PC-9 (cell line): ENCODE data around the gene MAGI2. TPM values are rescaled to one million over a fixed set of nuclear protein-coding genes. Genes with fewer than 3 reads are reported as not detected.

Source experiments
- BruUV-seq: library from RNA; stranded (reverse); fragments of 400-500 nt; replicated peaks from 2 replicates; lab custom pipeline; 2021; lab: Mats Ljungman, UMichigan
- CTCF ChIA-PET: fragments of 300-600 bp; sonication (Branson Sonifier 250); formaldehyde crosslinking; loops from one replicate; lab custom pipeline; 2022; ENCODE audit warnings: antibody characterized with exemption; lab: Charles Lee
- POLR2A ChIA-PET: fragments of 300-600 bp; sonication (Branson Sonifier 250); formaldehyde crosslinking; loops from one replicate; lab custom pipeline; 2022; ENCODE audit warnings: antibody characterized with exemption; ENCODE audit not compliant: unreplicated experiment; lab: Charles Lee
- DNase-seq, 2 experiments: peaks; one replicate each; pipeline versions ENCODE4 v3.0.0 to v3.0.0-alpha.2; 2015 to 2022; ENCODE audit warnings: mixed read lengths in 1 of 2
- H2AFZ ChIP-seq: fragments of 200-600 bp; sonication (generic); 2 replicates; pipeline ENCODE4 v1.8.1; 2017; ENCODE audit warnings: antibody characterized with exemption
- H3F3A ChIP-seq: fragments of 200-600 bp; sonication (generic); 2 replicates; pipeline ENCODE4 v1.8.1; 2017; ENCODE audit warnings: antibody characterized with exemption, mild to moderate bottlenecking, low read depth; ENCODE audit not compliant: insufficient read depth
- H3K27ac ChIP-seq: fragments of 200-600 bp; sonication (generic); 2 replicates; pipeline ENCODE4 v1.6.1; 2016; ENCODE audit warnings: mixed run types
- H3K27me3 ChIP-seq: fragments of 200-600 bp; sonication (generic); 2 replicates; pipeline ENCODE4 v1.6.1; 2016; ENCODE audit warnings: low read depth, mixed run types; ENCODE audit not compliant: insufficient read depth
- H3K36me3 ChIP-seq: fragments of 200-600 bp; sonication (generic); 2 replicates; pipeline ENCODE4 v1.6.1; 2016; ENCODE audit warnings: low read depth, mixed run types
- H3K4me1 ChIP-seq: fragments of 200-600 bp; sonication (generic); replicated peaks from 2 replicates; pipeline ENCODE4 v1.6.1; 2016; ENCODE audit warnings: mixed run types; ENCODE audit not compliant: insufficient read depth
- H3K4me2 ChIP-seq: fragments of 200-600 bp; sonication (generic); 2 replicates; pipeline ENCODE4 v1.6.1; 2017; ENCODE audit warnings: mixed run types
- H3K4me3 ChIP-seq: fragments of 200-600 bp; sonication (generic); 2 replicates; pipeline ENCODE4 v1.6.1; 2016; ENCODE audit warnings: mixed run types
- H3K79me2 ChIP-seq: fragments of 200-600 bp; sonication (generic); 2 replicates; pipeline ENCODE4 v1.6.1; 2017; ENCODE audit warnings: low read depth, mixed run types
- H3K9me2 ChIP-seq: fragments of 200-600 bp; sonication (generic); 2 replicates; pipeline ENCODE4 v1.8.1; 2017; ENCODE audit warnings: mild to moderate bottlenecking; ENCODE audit not compliant: insufficient read depth
- H3K9me3 ChIP-seq: fragments of 200-600 bp; sonication (generic); 2 replicates; pipeline ENCODE4 v1.8.1; 2016; ENCODE audit warnings: low read depth; ENCODE audit not compliant: insufficient read depth
- H4K20me1 ChIP-seq: fragments of 200-600 bp; sonication (generic); 2 replicates; pipeline ENCODE4 v1.8.1; 2017; ENCODE audit not compliant: insufficient read depth
- EZH2 ChIP-seq: fragments of 200-600 bp; sonication (generic); IDR thresholded peaks from 2 replicates; pipeline ENCODE4 v1.8.0; 2017; ENCODE audit warnings: antibody characterized with exemption, low read depth
- intact Hi-C: fragments of 100-400 bp; cut with micrococcal nuclease; formaldehyde crosslinking; loops from one replicate; pipeline ENCODE4 v1.10.0; 2022; ENCODE audit not compliant: unreplicated experiment
- total RNA-seq: library from RNA; stranded (reverse); gene quantifications from 2 replicates; pipeline ENCODE4 v1.2.3, GENCODE V29; 2021
- TF ChIP-seq, protein P1 (sequence below): fragments of 200-600 bp; sonication (generic); conservative IDR thresholded peaks from 2 replicates; pipeline ENCODE4 v1.6.1; 2017; ENCODE audit warnings: mixed run types, antibody characterized with exemption, mild to moderate bottlenecking, moderate library complexity

MAGI2 gene
- total RNA-seq, 1 experiment from 2014 or later = 0.92 TPM

GRCh38 chr7:78686189-78686588 lies 767.3 kb downstream of the MAGI2 start:
- no peak overlapping the region for H3K27ac ChIP-seq
- no peaks in the 10 kb centered on the region for H3K79me2 ChIP-seq
- BruUV-seq = no TSS peak
- no peaks in the 10 kb centered on the region for H3K36me3 ChIP-seq
- H3K4me2 ChIP-seq = no peak overlapping the region
- H3K27me3 ChIP-seq = no peaks in the 10 kb centered on the region
- DNase-seq = no peak
- TF ChIP-seq, protein P1, sequence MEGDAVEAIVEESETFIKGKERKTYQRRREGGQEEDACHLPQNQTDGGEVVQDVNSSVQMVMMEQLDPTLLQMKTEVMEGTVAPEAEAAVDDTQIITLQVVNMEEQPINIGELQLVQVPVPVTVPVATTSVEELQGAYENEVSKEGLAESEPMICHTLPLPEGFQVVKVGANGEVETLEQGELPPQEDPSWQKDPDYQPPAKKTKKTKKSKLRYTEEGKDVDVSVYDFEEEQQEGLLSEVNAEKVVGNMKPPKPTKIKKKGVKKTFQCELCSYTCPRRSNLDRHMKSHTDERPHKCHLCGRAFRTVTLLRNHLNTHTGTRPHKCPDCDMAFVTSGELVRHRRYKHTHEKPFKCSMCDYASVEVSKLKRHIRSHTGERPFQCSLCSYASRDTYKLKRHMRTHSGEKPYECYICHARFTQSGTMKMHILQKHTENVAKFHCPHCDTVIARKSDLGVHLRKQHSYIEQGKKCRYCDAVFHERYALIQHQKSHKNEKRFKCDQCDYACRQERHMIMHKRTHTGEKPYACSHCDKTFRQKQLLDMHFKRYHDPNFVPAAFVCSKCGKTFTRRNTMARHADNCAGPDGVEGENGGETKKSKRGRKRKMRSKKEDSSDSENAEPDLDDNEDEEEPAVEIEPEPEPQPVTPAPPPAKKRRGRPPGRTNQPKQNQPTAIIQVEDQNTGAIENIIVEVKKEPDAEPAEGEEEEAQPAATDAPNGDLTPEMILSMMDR = no peak
- no peak for TF ChIP-seq EZH2
- ChIA-PET CTCF (no interaction called here), POLR2A (no interaction called here)
- intact Hi-C loops = no loop called here
- H3K9me3 ChIP-seq = no peaks in the 10 kb centered on the region
- H4K20me1 ChIP-seq = no peaks in the 10 kb centered on the region
- H3F3A ChIP-seq = no peaks in the 10 kb centered on the region
- H3K9me2 ChIP-seq = no peaks in the 10 kb centered on the region
- H3K4me1 ChIP-seq = no peaks in the 10 kb centered on the region
- H3K4me3 ChIP-seq = no peak overlapping the region
- no peak overlapping the region for H2AFZ ChIP-seq

GRCh38 chr7:78684201-78684600 lies 769.3 kb downstream of the MAGI2 start:
- Histone ChIP-seq H2AFZ (no peak overlapping the region), H3K9me3 (no peaks in the 10 kb centered on the region), H3K27ac (no peak overlapping the region), H3K4me2 (no peak overlapping the region), H4K20me1 (no peaks in the 10 kb centered on the region), H3K36me3 (no peaks in the 10 kb centered on the region), H3K4me1 (no peaks in the 10 kb centered on the region), H3F3A (no peaks in the 10 kb centered on the region), H3K4me3 (no peak overlapping the region), H3K27me3 (no peaks in the 10 kb centered on the region), H3K9me2 (no peaks in the 10 kb centered on the region), H3K79me2 (no peaks in the 10 kb centered on the region)
- TF ChIP-seq EZH2 = no peak
- TF ChIP-seq, protein P1 = no peak
- ChIA-PET CTCF (no interaction called here), POLR2A (no interaction called here)
- DNase-seq = no peak
- no TSS peak for BruUV-seq
- intact Hi-C loops = no loop called here

DNA sequence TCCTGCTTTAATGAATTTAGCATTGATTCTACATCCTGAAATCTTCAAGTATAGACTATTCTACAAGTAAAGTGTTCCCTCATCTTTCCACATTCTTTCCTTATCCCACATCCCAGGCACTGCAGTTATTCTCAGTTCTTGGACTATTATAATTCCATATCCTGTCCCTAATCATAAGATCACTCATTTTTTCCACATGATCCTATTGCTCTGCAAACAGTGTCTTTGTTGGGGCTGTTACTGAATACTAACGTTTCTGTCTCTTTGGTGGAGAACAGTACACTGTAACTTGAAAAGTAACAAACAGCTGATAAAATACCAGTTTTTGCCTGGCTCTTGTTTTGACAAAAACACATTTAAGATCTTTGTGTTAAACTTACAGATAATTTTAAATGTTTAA lies 769.9 kb downstream of the MAGI2 start:
- Histone ChIP-seq H3K27me3 (no peaks in the 10 kb centered on the region), H3K9me2 (no peaks in the 10 kb centered on the region), H3K4me1 (no peaks in the 10 kb centered on the region), H3K9me3 (no peaks in the 10 kb centered on the region), H3F3A (no peaks in the 10 kb centered on the region), H3K27ac (no peak overlapping the region), H2AFZ (no peak overlapping the region), H3K79me2 (no peaks in the 10 kb centered on the region), H3K4me2 (no peak overlapping the region), H3K4me3 (no peak overlapping the region), H3K36me3 (no peaks in the 10 kb centered on the region), H4K20me1 (no peaks in the 10 kb centered on the region)
- intact Hi-C loops = no loop called here
- POLR2A ChIA-PET = no interaction called here
- no peak for DNase-seq
- TF ChIP-seq EZH2 = no peak
- TF ChIP-seq, protein P1 = no peak
- CTCF ChIA-PET = no interaction called here
- no TSS peak for BruUV-seq
